Small intestine (tissue), 7 donors: ENCODE data around the gene CCDC88B. TPM values are rescaled to one million over a fixed set of nuclear protein-coding genes. Genes with fewer than 3 reads are reported as not detected.
A peak's percentile ranks its signal among the peaks of the same experiment; 100 is the strongest.

ENCODE experiments used
- DNase-seq, 2 donors: peaks; one replicate each; pipeline versions ENCODE4 v3.0.0 to v3.0.0-alpha.2; 2013
- FAIRE-seq: peaks from 2 replicates; lab custom pipeline; 2012; peaks lifted over from hg19 to GRCh38; lab: Jason Lieb, UNC
- H3K27ac ChIP-seq, 3 donors: one replicate each; pipeline ENCODE4 v1.5.1; 2013; ENCODE audit warnings: low read length in 2 of 3, mild to moderate bottlenecking in 2 of 3, control low read depth in 1 of 3, inconsistent platforms in 1 of 3, low read depth in 1 of 3, moderate library complexity in 1 of 3
- H3K27me3 ChIP-seq, 3 donors: one replicate each; pipeline ENCODE4 v1.6.1; 2013; ENCODE audit warnings: low read length in 3 of 3, inconsistent platforms in 1 of 3; ENCODE audit not compliant: control insufficient read depth in 3 of 3, insufficient read depth in 3 of 3
- H3K36me3 ChIP-seq, 3 donors: one replicate each; pipeline ENCODE4 v1.6.1; 2013; ENCODE audit warnings: low read length in 3 of 3, inconsistent platforms in 1 of 3, low read depth in 1 of 3, mild to moderate bottlenecking in 1 of 3, moderate library complexity in 1 of 3; ENCODE audit not compliant: control insufficient read depth in 3 of 3, insufficient read depth in 2 of 3
- H3K4me1 ChIP-seq, 3 donors: one replicate each; pipeline ENCODE4 v1.6.1; 2013; ENCODE audit warnings: low read length in 2 of 3, inconsistent platforms in 1 of 3, low read depth in 1 of 3, mild to moderate bottlenecking in 1 of 3, moderate library complexity in 1 of 3; ENCODE audit not compliant: control insufficient read depth in 3 of 3, insufficient read depth in 2 of 3
- H3K4me3 ChIP-seq, 3 donors: one replicate each; pipeline ENCODE4 v1.5.1; 2013; ENCODE audit warnings: low read length in 3 of 3, control low read depth in 1 of 3, inconsistent platforms in 1 of 3, low read depth in 1 of 3, mild to moderate bottlenecking in 1 of 3, moderate library complexity in 1 of 3
- H3K9me3 ChIP-seq, 2 donors: one replicate each; pipeline ENCODE4 v1.6.1; 2013; ENCODE audit warnings: low read depth in 1 of 2, low read length in 1 of 2; ENCODE audit not compliant: control insufficient read depth in 2 of 2, insufficient read depth in 1 of 2
- WGBS, 3 donors: extraction: QIAGEN DNeasy Blood & Tissue Kit; methylation state at CpG; one replicate each; pipeline ENCODE4 v1.1.7; 2013; 5-methylcytosine and 5-hydroxymethylcytosine counted together
- polyA plus RNA-seq, 4 donors: library from polyadenylated mRNA; stranded (reverse) in 3 of 4; unstranded in 1 of 4; fragments of 200-250 nt in 3 of 4; fragments of 120-200 nt in 1 of 4; gene quantifications; one replicate each; pipeline versions ENCODE4 v1.2.1 to v1.2.3, GENCODE V29; 2013
- donor health status: healthy with polysubstance abuse.
- donor health status: control.
- donor health status: control.
- donor health status: Bipolar disorder and iron deficiency.
- donor health status: healthy.

CCDC88B gene
- polyA plus RNA-seq, 4 donors, result 13.7 to 363 (median 89.8) TPM

DNA sequence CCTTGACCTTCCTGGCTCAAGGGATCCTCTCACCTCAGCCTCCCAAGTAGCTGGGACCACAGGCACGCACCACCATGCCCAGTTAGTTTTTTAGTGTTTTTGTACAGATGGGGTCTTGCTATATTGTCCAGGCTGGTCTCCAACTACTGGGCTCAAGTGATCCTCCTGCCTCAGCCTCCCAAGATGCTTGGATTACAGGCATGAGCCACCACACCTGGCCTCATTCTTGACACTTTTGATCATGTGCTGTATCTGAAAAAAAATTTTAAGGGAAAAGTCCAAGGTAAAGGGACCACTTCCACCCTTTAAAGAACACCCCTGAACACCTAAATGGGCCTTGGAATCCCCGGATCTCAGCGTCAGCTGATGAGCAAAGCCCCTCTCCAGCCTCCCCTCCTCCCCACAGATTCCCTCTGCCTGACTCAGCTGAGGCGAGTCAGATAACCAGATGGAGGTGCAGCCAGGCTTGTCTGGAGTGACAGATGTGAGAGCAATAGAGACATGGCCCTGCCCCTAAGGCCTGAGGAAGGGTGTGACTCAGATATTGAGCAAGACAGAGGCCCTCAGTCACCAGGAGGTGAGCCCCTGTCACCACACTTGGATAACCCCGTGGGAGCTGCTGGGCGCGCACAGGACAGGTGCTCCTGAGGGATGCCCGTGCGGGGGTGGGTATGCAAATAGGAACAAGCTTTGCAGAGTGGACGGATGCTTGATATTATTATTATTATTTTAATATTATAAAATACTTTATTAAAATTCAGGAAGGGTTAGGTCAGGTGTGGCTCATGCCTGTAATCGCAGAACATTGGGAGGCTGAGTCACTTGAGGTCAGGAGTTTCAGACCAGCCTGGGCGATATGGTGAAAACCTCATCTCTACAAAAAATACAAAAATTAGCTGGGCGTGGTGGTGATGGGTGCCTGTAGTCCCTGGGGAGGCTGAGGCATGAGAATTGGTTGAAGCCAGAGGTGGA, 5.0 kb upstream of the CCDC88B start:
- H3K4me3 ChIP-seq, result no peak overlapping the region
- H3K27me3 ChIP-seq, result peaks cover 0 to 3% (median 0%) of the 10 kb centered on the region in 3 donors
- H3K36me3 ChIP-seq, result no peaks in the 10 kb centered on the region
- FAIRE-seq (no peak), DNase-seq (peak; percentile 94 to 97)
- 19 to 50% (median 36%) methylated on average over 13 of the region's 13 CpGs for WGBS, 3 donors
- H3K4me1 ChIP-seq, result peaks cover 0 to 19% (median 3%) of the 10 kb centered on the region in 3 donors
- peak overlapping the region; percentile 56 to 57 (median 57) for H3K27ac ChIP-seq
- H3K9me3 ChIP-seq, result no peaks in the 10 kb centered on the region

DNA sequence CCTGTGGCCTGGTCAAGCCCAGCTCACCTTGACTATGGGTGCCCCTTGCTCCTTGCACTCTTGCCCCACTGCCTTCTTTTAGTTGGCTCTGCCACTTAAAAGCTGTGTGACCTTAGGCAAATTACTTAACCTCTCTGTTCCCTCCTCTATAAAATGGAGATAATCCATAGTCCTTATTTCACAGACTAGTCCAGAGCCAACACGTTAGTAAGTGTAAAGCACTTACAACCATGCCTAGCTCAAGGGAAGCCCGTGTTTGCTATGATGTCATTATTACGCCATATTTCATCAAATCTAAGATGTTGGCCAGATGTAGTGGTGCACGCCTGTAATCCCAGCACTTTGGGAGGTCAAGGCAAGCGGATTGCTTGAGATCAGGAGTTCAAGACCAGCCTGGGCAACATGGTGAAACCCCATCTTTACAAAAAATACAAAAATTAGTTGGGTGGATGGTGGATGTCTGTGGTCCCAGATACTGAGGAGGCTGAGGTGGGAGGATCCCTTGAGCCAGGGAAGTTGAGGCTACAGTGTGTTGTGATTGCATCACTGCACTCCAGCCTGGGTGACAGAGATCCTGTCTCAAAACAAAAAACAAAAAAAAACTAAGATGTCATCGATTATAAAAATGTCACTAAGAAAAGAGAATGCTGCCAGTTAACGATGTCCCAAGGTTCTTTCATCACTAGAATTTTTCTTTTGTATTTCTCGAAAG, 2.3 kb upstream of the CCDC88B start:
- no peaks in the 10 kb centered on the region for H3K9me3 ChIP-seq
- peaks cover 0 to 23% (median 0%) of the 10 kb centered on the region in 3 donors for H3K27me3 ChIP-seq
- peaks cover 0 to 27% (median 10%) of the 10 kb centered on the region in 3 donors for H3K4me1 ChIP-seq
- DNase-seq (no peak), FAIRE-seq (no peak)
- no peak overlapping the region for H3K4me3 ChIP-seq
- H3K27ac ChIP-seq, result no peak overlapping the region
- H3K36me3 ChIP-seq, result no peaks in the 10 kb centered on the region
- 75 to 83% (median 80%) methylated on average over 8 of the region's 8 CpGs for WGBS, 3 donors

DNA sequence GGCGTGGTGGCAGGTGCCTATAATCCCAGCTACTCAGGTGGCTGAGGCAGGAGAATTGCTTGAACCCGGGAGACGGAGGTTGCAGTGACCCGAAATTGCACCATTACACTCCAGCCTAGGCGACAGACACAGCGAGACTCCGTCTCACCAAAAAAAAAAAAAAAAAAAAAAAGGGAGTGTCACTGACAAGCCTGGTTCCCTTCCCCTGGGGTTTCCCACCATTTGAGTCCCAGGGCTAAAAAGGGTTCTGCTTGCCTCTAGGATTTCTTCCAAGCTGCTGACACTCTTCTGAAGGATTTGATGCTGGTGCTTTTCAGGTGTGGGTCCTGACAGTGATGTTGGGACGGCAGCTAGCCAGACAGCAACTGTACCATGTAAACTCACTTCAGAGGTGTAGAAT, 1.3 kb upstream of the CCDC88B start:
- Histone ChIP-seq H3K36me3 (peaks cover 0 to under 1% (median 0%) of the 10 kb centered on the region in 3 donors), H3K4me1 (peaks cover 0 to 37% (median 10%) of the 10 kb centered on the region in 3 donors), H3K4me3 (no peak overlapping the region), H3K9me3 (no peaks in the 10 kb centered on the region), H3K27ac (no peak overlapping the region), H3K27me3 (peaks cover 0 to 23% (median 0%) of the 10 kb centered on the region in 3 donors)
- WGBS, 3 donors, result 75 to 81% (median 80%) methylated on average over 4 to 8 of the region's 8 CpGs
- DNase-seq (no peak), FAIRE-seq (no peak)

DNA sequence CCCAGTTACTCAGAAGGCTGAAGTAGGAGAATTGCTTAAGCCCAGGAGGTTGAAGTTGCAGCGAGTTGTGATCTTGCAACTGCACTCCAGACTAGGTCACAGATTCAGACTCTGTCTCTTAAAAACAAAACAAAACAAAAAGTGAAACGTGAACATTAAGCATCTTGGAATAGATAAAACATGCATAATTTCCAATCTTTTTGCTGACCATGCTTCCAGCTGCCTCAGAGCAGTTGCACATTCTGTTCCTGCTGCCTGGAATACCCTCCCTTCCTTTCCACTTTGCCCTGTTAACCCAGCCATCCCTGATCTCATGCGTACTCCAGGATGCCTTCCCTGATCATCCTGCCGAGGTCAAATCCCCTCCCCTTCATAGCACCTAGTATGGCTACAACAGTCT, 718 bp upstream of the CCDC88B start:
- peaks cover 0 to 4% (median 0%) of the 10 kb centered on the region in 3 donors for H3K36me3 ChIP-seq
- FAIRE-seq (no peak), DNase-seq (no peak)
- H3K4me3 ChIP-seq, result no peak overlapping the region
- 48 to 56% (median 56%) methylated on average over 4 of the region's 4 CpGs for WGBS, 3 donors
- H3K27me3 ChIP-seq, result peaks cover 0 to 23% (median 0%) of the 10 kb centered on the region in 3 donors
- H3K27ac ChIP-seq, result peak overlapping the region in 1 of 3 donors; percentile 72
- no peaks in the 10 kb centered on the region for H3K9me3 ChIP-seq
- H3K4me1 ChIP-seq, result peaks cover 0 to 42% (median 10%) of the 10 kb centered on the region in 3 donors

DNA sequence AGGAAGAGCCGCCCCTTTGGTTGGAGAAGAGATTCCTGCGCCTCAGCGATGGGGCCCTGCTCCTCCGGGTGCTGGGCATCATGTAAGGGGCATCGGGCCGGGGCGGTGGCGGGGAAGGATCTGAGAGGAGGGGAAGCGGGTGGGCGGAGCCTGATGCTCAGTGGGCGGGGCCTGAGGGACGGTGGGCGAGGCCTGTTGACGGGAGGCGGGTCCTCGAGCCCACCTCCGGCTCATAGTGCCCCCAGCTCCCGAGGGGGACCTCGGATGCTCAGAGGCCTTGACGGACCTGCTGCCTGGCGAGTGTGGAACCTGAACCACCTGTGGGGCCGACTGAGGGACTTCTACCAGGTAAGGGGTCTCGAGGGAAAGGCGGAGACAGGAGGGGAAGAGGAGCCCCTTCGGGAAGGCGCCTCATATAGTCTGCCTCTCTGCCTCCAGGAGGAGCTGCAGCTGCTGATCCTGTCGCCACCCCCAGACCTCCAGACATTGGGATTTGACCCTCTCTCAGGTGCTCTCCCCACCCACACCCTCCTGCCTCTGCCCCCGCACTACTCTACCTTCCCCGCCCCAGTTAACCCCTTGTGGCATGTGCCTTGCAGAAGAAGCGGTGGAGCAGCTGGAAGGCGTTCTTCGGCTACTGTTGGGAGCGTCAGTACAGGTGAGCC, 799 bp downstream of the CCDC88B start:
- H3K9me3 ChIP-seq, result no peaks in the 10 kb centered on the region
- peaks cover 0 to 4% (median 0%) of the 10 kb centered on the region in 3 donors for H3K36me3 ChIP-seq
- H3K27ac ChIP-seq, result peak overlapping the region in 1 of 3 donors; percentile 62
- H3K4me1 ChIP-seq, result peaks cover 0 to 35% (median 10%) of the 10 kb centered on the region in 3 donors
- FAIRE-seq (no peak), DNase-seq (peak in 1 of 2 donors; percentile 38)
- H3K4me3 ChIP-seq, result peak overlapping the region; percentile 21 to 43 (median 38)
- WGBS, 3 donors, result 31 to 59% (median 54%) methylated on average over 28 to 33 of the region's 33 CpGs
- H3K27me3 ChIP-seq, result peaks cover 0 to 23% (median 0%) of the 10 kb centered on the region in 3 donors

DNA sequence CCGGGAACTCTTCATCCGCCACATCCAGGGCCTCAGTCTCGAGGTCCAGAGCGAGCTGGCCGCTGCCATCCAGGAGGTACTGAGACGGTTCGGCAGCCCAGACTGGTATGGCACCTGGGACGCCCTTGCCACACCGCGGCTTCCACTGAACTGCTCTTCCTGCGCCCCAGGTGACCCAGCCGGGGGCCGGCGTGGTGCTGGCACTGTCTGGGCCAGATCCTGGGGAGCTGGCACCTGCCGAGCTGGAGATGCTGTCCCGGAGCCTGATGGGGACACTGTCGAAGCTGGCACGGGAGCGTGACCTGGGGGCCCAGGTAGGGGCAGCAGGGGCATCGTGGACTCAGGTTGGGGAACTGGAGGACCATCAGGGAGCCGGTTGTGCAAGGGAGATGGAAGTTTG, 1.4 kb downstream of the CCDC88B start:
- 83 to 87% (median 86%) methylated on average over 19 to 21 of the region's 21 CpGs for WGBS, 3 donors
- Histone ChIP-seq H3K9me3 (no peaks in the 10 kb centered on the region), H3K27me3 (peaks cover 0 to 23% (median 0%) of the 10 kb centered on the region in 3 donors), H3K36me3 (peaks cover 0 to 4% (median 0%) of the 10 kb centered on the region in 3 donors), H3K4me3 (no peak overlapping the region), H3K27ac (no peak overlapping the region), H3K4me1 (peaks cover 0 to 35% (median 10%) of the 10 kb centered on the region in 3 donors)
- FAIRE-seq (no peak), DNase-seq (no peak)

DNA sequence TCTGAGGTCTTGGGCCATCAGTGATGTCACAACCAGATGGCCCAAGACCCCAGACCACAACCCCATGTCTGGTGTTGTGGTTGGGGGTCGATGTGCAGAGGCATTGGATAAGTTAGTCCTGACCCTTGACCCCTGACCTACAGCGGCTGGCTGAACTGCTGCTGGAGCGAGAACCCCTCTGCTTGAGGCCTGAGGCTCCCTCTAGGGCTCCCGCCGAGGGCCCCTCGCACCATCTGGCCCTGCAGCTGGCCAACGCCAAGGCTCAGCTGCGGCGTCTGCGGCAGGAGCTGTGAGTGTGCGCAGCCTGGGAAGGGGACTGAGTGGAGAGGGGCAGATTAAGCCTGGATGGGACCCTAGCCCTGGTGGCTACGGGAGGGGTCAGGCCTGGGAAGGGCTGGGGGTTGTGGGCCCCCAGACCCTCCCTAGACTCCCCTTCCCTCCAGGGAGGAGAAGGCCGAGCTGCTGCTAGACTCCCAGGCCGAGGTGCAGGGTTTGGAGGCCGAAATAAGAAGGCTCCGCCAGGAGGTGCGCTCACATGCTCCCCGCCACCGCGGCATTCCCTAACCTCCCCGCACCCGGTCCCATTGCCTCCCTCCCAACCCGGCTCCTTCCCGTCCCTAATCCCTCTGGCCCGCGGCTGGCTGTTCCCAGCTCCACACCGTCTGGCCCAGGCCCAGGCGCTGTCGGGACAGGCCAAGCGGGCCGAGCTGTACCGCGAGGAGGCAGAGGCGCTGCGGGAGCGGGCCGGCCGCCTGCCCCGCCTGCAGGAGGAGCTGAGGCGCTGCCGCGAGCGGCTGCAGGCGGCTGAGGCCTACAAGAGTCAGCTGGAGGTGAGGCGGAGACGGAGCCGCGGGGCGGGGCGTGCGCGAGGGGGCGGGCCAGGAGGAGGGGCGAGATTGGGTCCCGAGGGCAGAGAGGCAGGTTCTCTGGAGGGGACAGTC, 2.1 kb downstream of the CCDC88B start:
- Histone ChIP-seq H3K4me3 (peak overlapping the region; percentile 17 to 39 (median 38)), H3K4me1 (peaks cover 0 to 35% (median 10%) of the 10 kb centered on the region in 3 donors), H3K36me3 (peaks cover 0 to 4% (median 0%) of the 10 kb centered on the region in 3 donors), H3K27me3 (peaks cover 0 to 23% (median 0%) of the 10 kb centered on the region in 3 donors), H3K9me3 (no peaks in the 10 kb centered on the region), H3K27ac (peak overlapping the region; percentile 2 to 28 (median 23))
- DNase-seq (peak; percentile 91 to 95), FAIRE-seq (no peak)
- WGBS, 3 donors, result 14 to 23% (median 18%) methylated on average over 47 to 55 of the region's 55 CpGs
